Measurements from ENCODE around the gene CCDC90B.

The CCDC90B gene

GRCh38 chr11:83222499-83222898, 63.7 kb downstream of the CCDC90B start:
- no peak for DNase-seq

- no peak for DNase-seq
Observed at GRCh38 chr11:83221694-83222093, 64.5 kb downstream of the CCDC90B start.

GRCh38 chr11:83220260-83220659, 65.9 kb downstream of the CCDC90B start:
- DNase-seq = no peak

- no peak for DNase-seq
Observed at GRCh38 chr11:83219095-83219494, 67.1 kb downstream of the CCDC90B start.

Data from NCI-H510A treated with DMSO at 0.1 percent for 48 hours (cell line).